GM12891 (cell line): ENCODE data around the gene CDYL.

Experiments used
- PAX5 ChIP-seq: IDR thresholded peaks from 2 replicates; pipeline ENCODE4 v1.6.1; 2011; ENCODE audit warnings: low read length, moderate library complexity, mild to moderate bottlenecking; ENCODE audit not compliant: insufficient read depth, severe bottlenecking
- POLR2A ChIP-seq: IDR thresholded peaks from 2 replicates; pipeline ENCODE4 v1.6.1; 2011; ENCODE audit warnings: low read depth, low read length, control low read depth
- POLR2AphosphoS5 ChIP-seq: IDR thresholded peaks from 2 replicates; pipeline ENCODE4 v1.6.1; 2011; ENCODE audit warnings: low read depth, low read length, control low read depth
- POU2F2 ChIP-seq: IDR thresholded peaks from 2 replicates; pipeline ENCODE4 v1.6.1; 2011; ENCODE audit warnings: low read depth, mild to moderate bottlenecking, control low read depth, low read length, moderate library complexity
- SPI1 ChIP-seq: IDR thresholded peaks from 2 replicates; pipeline ENCODE4 v1.6.1; 2011; ENCODE audit warnings: low read depth, low read length, control low read depth
- TAF1 ChIP-seq: IDR thresholded peaks from 2 replicates; pipeline ENCODE4 v1.6.1; 2011; ENCODE audit warnings: low read depth, low read length, control low read depth

- TF ChIP-seq POLR2AphosphoS5 (no peak), POLR2A (no peak), TAF1 (no peak), SPI1 (no peak), PAX5 (no peak), POU2F2 (no peak)
Observed at GRCh38 chr6:4848382-4849068, 72.3 kb downstream of the CDYL start.
